Middle frontal gyrus (tissue), 1 donor: ENCODE measurements around the gene POU2F1.
"Not testable (repeated sequence)": the region's sequence is repeated elsewhere in the genome, so short reads cannot be mapped to it uniquely, and the experiment has no call there.

ENCODE experiments used
- DNase-seq: peaks from one replicate; pipeline ENCODE4 v3.0.0-alpha.2; 2015; ENCODE audit warnings: low spot score; ENCODE audit errors: extremely low spot score

Gene POU2F1

GRCh38 chr1:167310732-167311131 lies 90.0 kb downstream of the POU2F1 start:
- no peak for DNase-seq

GRCh38 chr1:167312871-167313270 lies 92.2 kb downstream of the POU2F1 start:
- no peak for DNase-seq

- no peak for DNase-seq
These were observed 94.0 kb downstream of the POU2F1 start for GRCh38 chr1:167314671-167315070.

- no peak for DNase-seq
These were observed 96.8 kb downstream of the POU2F1 start for GRCh38 chr1:167317463-167317862.

GRCh38 chr1:167319206-167319605 lies 98.5 kb downstream of the POU2F1 start:
- DNase-seq = not testable (repeated sequence)

GRCh38 chr1:167322483-167322882 lies 101.8 kb downstream of the POU2F1 start:
- no peak for DNase-seq

GRCh38 chr1:167325151-167325550 lies 104.5 kb downstream of the POU2F1 start:
- no peak for DNase-seq

- DNase-seq = no peak
These were observed 107.7 kb downstream of the POU2F1 start for GRCh38 chr1:167328306-167328815.

- peak; percentile 60 for DNase-seq
These were observed 108.3 kb downstream of the POU2F1 start for GRCh38 chr1:167328816-167329483.

- no peak for DNase-seq
These were observed 110.1 kb downstream of the POU2F1 start for GRCh38 chr1:167330601-167331293.

- DNase-seq = no peak
These were observed 111.0 kb downstream of the POU2F1 start for GRCh38 chr1:167331650-167332049.

- DNase-seq = no peak
These were observed 111.8 kb downstream of the POU2F1 start for GRCh38 chr1:167332503-167332902.

- DNase-seq = no peak
These were observed 112.4 kb downstream of the POU2F1 start for GRCh38 chr1:167333124-167333523.

- no peak for DNase-seq
These were observed 113.0 kb downstream of the POU2F1 start for GRCh38 chr1:167333703-167334102.

- DNase-seq = no peak
These were observed 118.7 kb downstream of the POU2F1 start for GRCh38 chr1:167339405-167339804.

GRCh38 chr1:167342846-167343245 lies 122.2 kb downstream of the POU2F1 start:
- DNase-seq = no peak

- no peak for DNase-seq
These were observed 123.4 kb downstream of the POU2F1 start for GRCh38 chr1:167344112-167344511.

- no peak for DNase-seq
These were observed 124.1 kb downstream of the POU2F1 start for GRCh38 chr1:167344615-167345385.

GRCh38 chr1:167345386-167345733 lies 124.7 kb downstream of the POU2F1 start:
- no peak for DNase-seq

GRCh38 chr1:167357305-167357704 lies 136.6 kb downstream of the POU2F1 start:
- no peak for DNase-seq

GRCh38 chr1:167359295-167359694 lies 138.6 kb downstream of the POU2F1 start:
- no peak for DNase-seq

GRCh38 chr1:167360120-167360519 lies 139.4 kb downstream of the POU2F1 start:
- no peak for DNase-seq
